GM18861 (cell line): Measurements from ENCODE around the gene ZCCHC10.
"Not testable (repeated sequence)": the region's sequence is repeated elsewhere in the genome, so short reads cannot be mapped to it uniquely, and the experiment has no call there.

Source experiments
- ATAC-seq: cut with Tn5 transposase; IDR thresholded peaks from one replicate; pipeline ENCODE4 v1.9.1; 2021; ENCODE audit not compliant: unreplicated experiment

ZCCHC10 gene

GRCh38 chr5:132979367-132979940, 46.9 kb downstream of the ZCCHC10 start:
- no peak for ATAC-seq

- no peak for ATAC-seq
Measured at GRCh38 chr5:132976852-132977251, 49.5 kb downstream of the ZCCHC10 start.

- not testable (repeated sequence) for ATAC-seq
Measured at GRCh38 chr5:132972436-132972828, 53.9 kb downstream of the ZCCHC10 start.

- no peak for ATAC-seq
Measured at GRCh38 chr5:132971483-132972435, 54.6 kb downstream of the ZCCHC10 start.

- ATAC-seq = no peak
Measured at GRCh38 chr5:132965120-132965519, 61.2 kb downstream of the ZCCHC10 start.

- peak; percentile 81 for ATAC-seq
Measured at GRCh38 chr5:132963171-132964104, 62.9 kb downstream of the ZCCHC10 start, which contains the start of gene AFF4. Gene AFF4, minus strand, starts transcription at chr5:132963634. Its CDS starts 26,445 bp downstream, at chr5:132937189.

GRCh38 chr5:132962429-132963021, 63.8 kb downstream of the ZCCHC10 start:
- no peak for ATAC-seq

GRCh38 chr5:132961887-132962286, 64.5 kb downstream of the ZCCHC10 start:
- no peak for ATAC-seq

- not testable (repeated sequence) for ATAC-seq
Measured at GRCh38 chr5:132961123-132961815, 65.1 kb downstream of the ZCCHC10 start.

GRCh38 chr5:132956166-132956799, 70.1 kb downstream of the ZCCHC10 start:
- not testable (repeated sequence) for ATAC-seq

GRCh38 chr5:132953710-132954109, 72.6 kb downstream of the ZCCHC10 start:
- ATAC-seq = no peak

- no peak for ATAC-seq
Measured at GRCh38 chr5:132952829-132953228, 73.5 kb downstream of the ZCCHC10 start.

GRCh38 chr5:132951897-132952296, 74.5 kb downstream of the ZCCHC10 start:
- no peak for ATAC-seq

- no peak for ATAC-seq
Measured at GRCh38 chr5:132949136-132949535, 77.2 kb downstream of the ZCCHC10 start.

- ATAC-seq = no peak
Measured at GRCh38 chr5:132947671-132948070, 78.7 kb downstream of the ZCCHC10 start.
